ENCODE results near the gene KCNC1.

DNA sequence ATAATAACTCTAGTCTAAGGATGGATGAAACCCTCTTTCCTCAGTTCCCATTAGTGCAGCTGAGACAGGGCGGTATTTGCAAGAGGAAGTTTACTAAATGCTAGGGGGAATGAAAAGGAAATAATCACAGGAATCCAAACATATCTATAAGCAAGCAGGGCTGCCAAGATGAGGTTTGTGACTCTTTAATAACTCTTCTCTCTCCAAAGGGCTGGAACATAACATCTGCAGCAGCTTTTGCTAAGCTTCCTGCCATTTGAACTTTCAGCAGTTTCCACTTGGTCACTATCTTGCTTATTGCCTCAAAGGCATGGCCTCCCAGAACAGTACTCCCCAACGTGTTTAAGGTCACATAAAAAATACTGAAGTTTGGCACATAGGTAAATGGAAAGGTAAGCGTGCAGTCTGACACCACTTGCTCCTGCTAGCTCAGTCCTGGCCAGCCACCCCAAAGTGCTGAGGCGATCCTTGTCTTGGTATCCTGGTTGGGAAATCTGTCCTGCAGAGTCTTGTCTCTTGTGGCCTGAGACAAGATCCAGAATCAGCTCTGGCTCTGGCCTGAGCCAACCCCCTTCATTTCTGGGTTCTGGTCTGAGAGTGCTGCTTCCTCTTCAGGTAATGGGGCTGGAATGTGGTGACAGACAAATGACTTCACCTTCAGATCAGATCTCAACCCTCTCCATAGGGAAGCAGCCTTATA, 81.8 kb downstream of the KCNC1 start:
- TF ChIP-seq EZH2 (IDR thresholded peaks at IDR 0.05; ENCODE audit: borderline replicate concordance, low read depth, low read length), result no peak
- TF ChIP-seq, protein P1, sequence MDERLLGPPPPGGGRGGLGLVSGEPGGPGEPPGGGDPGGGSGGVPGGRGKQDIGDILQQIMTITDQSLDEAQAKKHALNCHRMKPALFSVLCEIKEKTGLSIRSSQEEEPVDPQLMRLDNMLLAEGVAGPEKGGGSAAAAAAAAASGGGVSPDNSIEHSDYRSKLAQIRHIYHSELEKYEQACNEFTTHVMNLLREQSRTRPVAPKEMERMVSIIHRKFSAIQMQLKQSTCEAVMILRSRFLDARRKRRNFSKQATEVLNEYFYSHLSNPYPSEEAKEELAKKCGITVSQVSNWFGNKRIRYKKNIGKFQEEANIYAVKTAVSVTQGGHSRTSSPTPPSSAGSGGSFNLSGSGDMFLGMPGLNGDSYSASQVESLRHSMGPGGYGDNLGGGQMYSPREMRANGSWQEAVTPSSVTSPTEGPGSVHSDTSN (CRISPR knock-in tag; IDR thresholded peaks at IDR 0.05; ENCODE audit: low read depth), result no peak
- TF ChIP-seq, protein P1 (tag; conservative IDR thresholded peaks at IDR 0.05; ENCODE audit: low read depth), result no peak
- TF ChIP-seq, protein P2, sequence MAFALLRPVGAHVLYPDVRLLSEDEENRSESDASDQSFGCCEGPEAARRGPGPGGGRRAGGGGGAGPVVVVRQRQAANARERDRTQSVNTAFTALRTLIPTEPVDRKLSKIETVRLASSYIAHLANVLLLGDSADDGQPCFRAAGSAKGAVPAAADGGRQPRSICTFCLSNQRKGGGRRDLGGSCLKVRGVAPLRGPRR (CRISPR knock-in tag; IDR thresholded peaks at IDR 0.05), result no peak
- TF ChIP-seq, protein P3, sequence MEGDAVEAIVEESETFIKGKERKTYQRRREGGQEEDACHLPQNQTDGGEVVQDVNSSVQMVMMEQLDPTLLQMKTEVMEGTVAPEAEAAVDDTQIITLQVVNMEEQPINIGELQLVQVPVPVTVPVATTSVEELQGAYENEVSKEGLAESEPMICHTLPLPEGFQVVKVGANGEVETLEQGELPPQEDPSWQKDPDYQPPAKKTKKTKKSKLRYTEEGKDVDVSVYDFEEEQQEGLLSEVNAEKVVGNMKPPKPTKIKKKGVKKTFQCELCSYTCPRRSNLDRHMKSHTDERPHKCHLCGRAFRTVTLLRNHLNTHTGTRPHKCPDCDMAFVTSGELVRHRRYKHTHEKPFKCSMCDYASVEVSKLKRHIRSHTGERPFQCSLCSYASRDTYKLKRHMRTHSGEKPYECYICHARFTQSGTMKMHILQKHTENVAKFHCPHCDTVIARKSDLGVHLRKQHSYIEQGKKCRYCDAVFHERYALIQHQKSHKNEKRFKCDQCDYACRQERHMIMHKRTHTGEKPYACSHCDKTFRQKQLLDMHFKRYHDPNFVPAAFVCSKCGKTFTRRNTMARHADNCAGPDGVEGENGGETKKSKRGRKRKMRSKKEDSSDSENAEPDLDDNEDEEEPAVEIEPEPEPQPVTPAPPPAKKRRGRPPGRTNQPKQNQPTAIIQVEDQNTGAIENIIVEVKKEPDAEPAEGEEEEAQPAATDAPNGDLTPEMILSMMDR (IDR thresholded peaks at IDR 0.05 in 2 of 3, conservative IDR thresholded peaks at IDR 0.05 in 1 of 3; ENCODE audit: insufficient read depth in 2 of 3, low read depth in 1 of 3, low read length in 3 of 3), result no peak
- TF ChIP-seq, protein P4, sequence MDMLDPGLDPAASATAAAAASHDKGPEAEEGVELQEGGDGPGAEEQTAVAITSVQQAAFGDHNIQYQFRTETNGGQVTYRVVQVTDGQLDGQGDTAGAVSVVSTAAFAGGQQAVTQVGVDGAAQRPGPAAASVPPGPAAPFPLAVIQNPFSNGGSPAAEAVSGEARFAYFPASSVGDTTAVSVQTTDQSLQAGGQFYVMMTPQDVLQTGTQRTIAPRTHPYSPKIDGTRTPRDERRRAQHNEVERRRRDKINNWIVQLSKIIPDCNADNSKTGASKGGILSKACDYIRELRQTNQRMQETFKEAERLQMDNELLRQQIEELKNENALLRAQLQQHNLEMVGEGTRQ (CRISPR knock-in tag; IDR thresholded peaks at IDR 0.05), result no peak
- no peak for TF ChIP-seq ZBTB8A (IDR thresholded peaks at IDR 0.05; ENCODE audit: partially characterized antibody)
- TF ChIP-seq, protein P5, sequence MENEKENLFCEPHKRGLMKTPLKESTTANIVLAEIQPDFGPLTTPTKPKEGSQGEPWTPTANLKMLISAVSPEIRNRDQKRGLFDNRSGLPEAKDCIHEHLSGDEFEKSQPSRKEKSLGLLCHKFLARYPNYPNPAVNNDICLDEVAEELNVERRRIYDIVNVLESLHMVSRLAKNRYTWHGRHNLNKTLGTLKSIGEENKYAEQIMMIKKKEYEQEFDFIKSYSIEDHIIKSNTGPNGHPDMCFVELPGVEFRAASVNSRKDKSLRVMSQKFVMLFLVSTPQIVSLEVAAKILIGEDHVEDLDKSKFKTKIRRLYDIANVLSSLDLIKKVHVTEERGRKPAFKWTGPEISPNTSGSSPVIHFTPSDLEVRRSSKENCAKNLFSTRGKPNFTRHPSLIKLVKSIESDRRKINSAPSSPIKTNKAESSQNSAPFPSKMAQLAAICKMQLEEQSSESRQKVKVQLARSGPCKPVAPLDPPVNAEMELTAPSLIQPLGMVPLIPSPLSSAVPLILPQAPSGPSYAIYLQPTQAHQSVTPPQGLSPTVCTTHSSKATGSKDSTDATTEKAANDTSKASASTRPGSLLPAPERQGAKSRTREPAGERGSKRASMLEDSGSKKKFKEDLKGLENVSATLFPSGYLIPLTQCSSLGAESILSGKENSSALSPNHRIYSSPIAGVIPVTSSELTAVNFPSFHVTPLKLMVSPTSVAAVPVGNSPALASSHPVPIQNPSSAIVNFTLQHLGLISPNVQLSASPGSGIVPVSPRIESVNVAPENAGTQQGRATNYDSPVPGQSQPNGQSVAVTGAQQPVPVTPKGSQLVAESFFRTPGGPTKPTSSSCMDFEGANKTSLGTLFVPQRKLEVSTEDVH (IDR thresholded peaks at IDR 0.05; ENCODE audit: low read depth, partially characterized antibody), result no peak
- TF ChIP-seq SMC3 (conservative IDR thresholded peaks at IDR 0.05; ENCODE audit: insufficient read depth, low read depth, low read length), result no peak
- TF ChIP-seq JUND (IDR thresholded peaks at IDR 0.05; ENCODE audit: borderline replicate concordance, low read depth, low read length), result no peak
- no peak for TF ChIP-seq JUND (tag; IDR thresholded peaks at IDR 0.05; ENCODE audit: borderline replicate concordance, low read depth, low read length)
- TF ChIP-seq ZNF12 (CRISPR knock-in tag; IDR thresholded peaks at IDR 0.05), result no peak

All from K562 (cell line).